HG02763 (cell line): ENCODE data around the gene OCRL.
"Not testable (repeated sequence)": the region's sequence is repeated elsewhere in the genome, so short reads cannot be mapped to it uniquely, and the experiment has no call there.

Experiments used
- ATAC-seq: cut with Tn5 transposase; IDR thresholded peaks from one replicate; pipeline ENCODE4 v1.9.1; 2021; ENCODE audit warnings: mild to moderate bottlenecking, moderate library complexity; ENCODE audit not compliant: unreplicated experiment

OCRL gene

GRCh38 chrX:129534816-129535578, 5.1 kb upstream of the OCRL start:
- no peak for ATAC-seq

- ATAC-seq, result peak; percentile 34
Observed at GRCh38 chrX:129540722-129541184, 694 bp downstream of the OCRL start.

GRCh38 chrX:129544780-129545179, 4.7 kb downstream of the OCRL start:
- ATAC-seq, result no peak

- no peak for ATAC-seq
Observed at GRCh38 chrX:129545408-129545807, 5.3 kb downstream of the OCRL start.

- no peak for ATAC-seq
Observed at GRCh38 chrX:129549124-129549523, 9.1 kb downstream of the OCRL start.

- ATAC-seq, result peak; percentile 92
Observed at GRCh38 chrX:129553619-129554288, 13.7 kb downstream of the OCRL start.

GRCh38 chrX:129554816-129555215, 14.8 kb downstream of the OCRL start:
- not testable (repeated sequence) for ATAC-seq

- no peak for ATAC-seq
Observed at GRCh38 chrX:129556806-129557315, 16.8 kb downstream of the OCRL start.

GRCh38 chrX:129557844-129558480, 17.9 kb downstream of the OCRL start:
- no peak for ATAC-seq

- ATAC-seq, result no peak
Observed at GRCh38 chrX:129559783-129560182, 19.7 kb downstream of the OCRL start.

GRCh38 chrX:129561453-129561852, 21.4 kb downstream of the OCRL start:
- no peak for ATAC-seq

GRCh38 chrX:129564345-129564744, 24.3 kb downstream of the OCRL start:
- ATAC-seq, result not testable (repeated sequence)

GRCh38 chrX:129565046-129565650, 25.1 kb downstream of the OCRL start:
- no peak for ATAC-seq

- no peak for ATAC-seq
Observed at GRCh38 chrX:129566073-129566472, 26.0 kb downstream of the OCRL start.

GRCh38 chrX:129568349-129568748, 28.3 kb downstream of the OCRL start:
- no peak for ATAC-seq

GRCh38 chrX:129572422-129572821, 32.4 kb downstream of the OCRL start:
- ATAC-seq, result no peak

GRCh38 chrX:129573652-129574051, 33.6 kb downstream of the OCRL start:
- ATAC-seq, result not testable (repeated sequence)

- no peak for ATAC-seq
Observed at GRCh38 chrX:129574214-129574613, 34.2 kb downstream of the OCRL start.

- ATAC-seq, result no peak
Observed at GRCh38 chrX:129576539-129576938, 36.5 kb downstream of the OCRL start.

- ATAC-seq, result no peak
Observed at GRCh38 chrX:129577473-129577872, 37.4 kb downstream of the OCRL start.

GRCh38 chrX:129577877-129578276, 37.8 kb downstream of the OCRL start:
- no peak for ATAC-seq
